Lower lobe of right lung (tissue), 2 donors: ENCODE measurements around the gene KDM6A. TPM values are rescaled to one million over a fixed set of nuclear protein-coding genes. Genes with fewer than 3 reads are reported as not detected.

ENCODE experiments used
- ATAC-seq, 2 donors: fragments of 200-7000 bp; cut with Tn5 transposase; one replicate each; pipeline ENCODE4 v1.9.1; 2020 to 2022; ENCODE audit warnings: mild to moderate bottlenecking in 2 of 2, moderate library complexity in 2 of 2
- DNase-seq: peaks from one replicate; pipeline ENCODE4 v3.0.0-alpha.2; 2020
- H3K27ac ChIP-seq: fragments of 200-600 bp; one replicate; pipeline ENCODE4 v1.8.0; 2022
- H3K27me3 ChIP-seq: fragments of 200-600 bp; one replicate; pipeline ENCODE4 v1.8.0; 2022; ENCODE audit warnings: low read depth
- H3K36me3 ChIP-seq: fragments of 200-600 bp; one replicate; pipeline ENCODE4 v1.8.0; 2022; ENCODE audit warnings: mild to moderate bottlenecking
- H3K4me1 ChIP-seq: fragments of 200-600 bp; one replicate; pipeline ENCODE4 v1.8.0; 2022
- H3K4me3 ChIP-seq: fragments of 200-600 bp; one replicate; pipeline ENCODE4 v1.8.0; 2022; ENCODE audit warnings: mild to moderate bottlenecking
- H3K9me3 ChIP-seq: fragments of 200-600 bp; one replicate; pipeline ENCODE4 v1.8.0; 2022
- intact Hi-C: fragments of 100-400 bp; cut with DNase I; formaldehyde crosslinking; loops from one replicate; pipeline ENCODE4 v1.11.0; 2022
- total RNA-seq: library from RNA; stranded (reverse); fragmentation: NEBNext Ultra II Directional; extraction: Animal tissue kit (Norgen Biotek cat#: 25700); gene quantifications from one replicate; pipeline ENCODE4 v1.2.1, GENCODE V29; 2021
- TF ChIP-seq, protein P1 (sequence below): fragments of 200-600 bp; IDR thresholded peaks from one replicate; pipeline ENCODE4 v1.8.0; 2022; ENCODE audit warnings: antibody characterized with exemption, mild to moderate bottlenecking
- donor health status: DM: no; HTN: yes; CAD: no; lungs with severe emphysema.

Gene KDM6A
- total RNA-seq, 1 donor from 2014 or later, result 27.0 TPM

DNA sequence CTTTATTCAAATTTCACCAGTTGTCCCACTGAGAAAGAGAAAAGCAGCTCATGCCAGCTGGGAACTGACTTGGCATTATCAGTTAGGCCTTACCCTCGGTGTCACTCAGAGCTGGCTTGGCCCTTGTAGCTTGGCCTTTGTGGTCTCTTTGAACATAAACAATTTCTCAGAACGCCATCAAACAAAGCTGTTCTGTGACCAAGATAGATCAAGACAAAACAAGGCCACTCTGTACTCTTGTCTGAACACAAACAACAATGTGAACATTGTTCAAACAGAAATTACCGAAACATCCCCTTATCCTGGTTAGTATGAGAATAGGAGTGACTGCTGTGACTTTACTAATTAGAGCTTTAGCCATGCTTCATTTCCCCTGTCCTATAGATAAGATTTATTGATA, 270.5 kb downstream of the KDM6A start:
- H3K27ac ChIP-seq, result no peak overlapping the region
- TF ChIP-seq, protein P1, sequence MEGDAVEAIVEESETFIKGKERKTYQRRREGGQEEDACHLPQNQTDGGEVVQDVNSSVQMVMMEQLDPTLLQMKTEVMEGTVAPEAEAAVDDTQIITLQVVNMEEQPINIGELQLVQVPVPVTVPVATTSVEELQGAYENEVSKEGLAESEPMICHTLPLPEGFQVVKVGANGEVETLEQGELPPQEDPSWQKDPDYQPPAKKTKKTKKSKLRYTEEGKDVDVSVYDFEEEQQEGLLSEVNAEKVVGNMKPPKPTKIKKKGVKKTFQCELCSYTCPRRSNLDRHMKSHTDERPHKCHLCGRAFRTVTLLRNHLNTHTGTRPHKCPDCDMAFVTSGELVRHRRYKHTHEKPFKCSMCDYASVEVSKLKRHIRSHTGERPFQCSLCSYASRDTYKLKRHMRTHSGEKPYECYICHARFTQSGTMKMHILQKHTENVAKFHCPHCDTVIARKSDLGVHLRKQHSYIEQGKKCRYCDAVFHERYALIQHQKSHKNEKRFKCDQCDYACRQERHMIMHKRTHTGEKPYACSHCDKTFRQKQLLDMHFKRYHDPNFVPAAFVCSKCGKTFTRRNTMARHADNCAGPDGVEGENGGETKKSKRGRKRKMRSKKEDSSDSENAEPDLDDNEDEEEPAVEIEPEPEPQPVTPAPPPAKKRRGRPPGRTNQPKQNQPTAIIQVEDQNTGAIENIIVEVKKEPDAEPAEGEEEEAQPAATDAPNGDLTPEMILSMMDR, result no peak
- H3K36me3 ChIP-seq, result no peaks in the 10 kb centered on the region
- intact Hi-C loops, result no loop called here
- no peak for ATAC-seq
- H3K4me3 ChIP-seq, result no peak overlapping the region
- no peaks in the 10 kb centered on the region for H3K27me3 ChIP-seq
- H3K4me1 ChIP-seq, result no peaks in the 10 kb centered on the region
- H3K9me3 ChIP-seq, result no peaks in the 10 kb centered on the region
- no peak for DNase-seq

DNA sequence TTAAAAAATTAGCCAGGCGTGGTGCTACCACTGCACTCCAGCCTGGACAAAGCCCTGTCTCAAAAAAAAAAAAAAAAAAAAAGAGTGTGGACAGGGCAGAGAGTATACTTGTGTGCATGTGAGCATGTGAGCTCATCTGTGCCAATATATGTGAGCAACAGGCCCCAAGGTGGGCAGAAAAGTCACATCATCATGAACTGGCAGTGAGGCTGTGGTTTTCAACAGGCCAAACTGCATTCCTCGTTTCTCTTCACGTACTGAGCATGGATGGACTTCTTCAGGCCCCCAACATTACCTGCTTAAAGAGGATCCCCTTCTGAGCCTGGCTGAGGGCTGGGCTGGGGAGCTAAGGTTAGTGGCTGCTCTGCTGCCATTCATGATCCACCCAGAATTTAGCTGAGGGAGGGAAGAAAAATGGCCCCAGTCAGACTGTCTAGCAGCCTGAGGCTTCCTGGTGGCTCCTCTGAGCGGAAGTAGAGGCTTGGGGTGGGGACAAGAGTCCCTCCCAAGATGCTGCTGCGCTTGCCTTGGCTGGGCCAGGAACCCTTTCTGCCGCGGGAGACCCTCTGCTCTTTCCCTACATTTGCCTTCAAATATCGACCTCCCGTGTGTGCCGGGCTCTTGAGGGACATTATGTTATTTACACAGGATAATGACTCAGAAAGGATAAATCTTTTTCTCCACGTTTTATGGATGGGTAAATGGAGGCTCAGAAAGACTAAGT, 272.7 kb downstream of the KDM6A start:
- H3K9me3 ChIP-seq, result no peaks in the 10 kb centered on the region
- H3K4me3 ChIP-seq, result no peak overlapping the region
- intact Hi-C loops, result no loop called here
- H3K36me3 ChIP-seq, result no peaks in the 10 kb centered on the region
- no peak for DNase-seq
- H3K4me1 ChIP-seq, result no peaks in the 10 kb centered on the region
- H3K27me3 ChIP-seq, result no peaks in the 10 kb centered on the region
- TF ChIP-seq, protein P1, result no peak
- H3K27ac ChIP-seq, result no peak overlapping the region
- no peak for ATAC-seq

DNA sequence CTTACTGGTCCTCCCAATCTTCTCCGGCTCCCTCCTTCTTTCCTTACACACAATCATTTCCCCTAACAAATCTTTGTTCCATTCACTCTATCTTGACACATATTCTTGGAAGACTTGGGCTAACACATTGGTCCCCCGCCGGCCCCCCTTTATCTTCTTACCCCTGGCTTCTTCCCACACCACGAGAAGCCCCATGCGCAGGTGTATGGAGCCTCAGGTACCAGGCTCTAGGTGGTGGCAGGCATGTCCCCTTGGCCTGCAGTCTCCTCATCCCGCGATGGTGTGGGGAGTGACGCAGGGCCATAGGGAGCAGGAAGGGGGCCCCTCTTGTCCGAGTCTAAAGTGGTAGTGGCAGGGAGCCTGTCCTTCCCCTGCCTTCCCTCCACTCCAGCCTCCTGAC, 277.8 kb downstream of the KDM6A start:
- ATAC-seq (no peak), DNase-seq (no peak)
- Histone ChIP-seq H3K27ac (no peak overlapping the region), H3K4me3 (no peak overlapping the region), H3K9me3 (no peaks in the 10 kb centered on the region), H3K4me1 (no peaks in the 10 kb centered on the region), H3K36me3 (no peaks in the 10 kb centered on the region), H3K27me3 (no peaks in the 10 kb centered on the region)
- intact Hi-C loops, result no loop called here
- TF ChIP-seq, protein P1, result no peak

DNA sequence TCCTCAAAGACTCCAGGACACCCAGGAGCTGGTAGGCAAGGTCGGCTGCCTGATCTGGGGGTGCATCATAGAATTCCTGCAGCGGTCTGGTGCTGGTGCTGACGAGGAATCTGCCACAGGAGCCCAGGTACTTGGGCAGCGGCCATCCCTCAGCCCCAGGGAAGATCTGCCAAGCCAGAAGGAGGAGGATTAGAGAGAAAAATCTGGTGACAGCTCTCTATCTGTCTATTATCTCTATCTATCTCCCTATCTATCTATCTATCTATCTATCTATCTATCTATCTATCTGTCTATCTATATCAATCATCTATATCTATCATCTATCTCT, 281.0 kb downstream of the KDM6A start:
- TF ChIP-seq, protein P1, result no peak
- Histone ChIP-seq H3K27ac (no peak overlapping the region), H3K9me3 (no peaks in the 10 kb centered on the region), H3K4me1 (no peaks in the 10 kb centered on the region), H3K4me3 (no peak overlapping the region), H3K27me3 (no peaks in the 10 kb centered on the region), H3K36me3 (no peaks in the 10 kb centered on the region)
- intact Hi-C loops, result no loop called here
- no peak for ATAC-seq
- DNase-seq, result no peak

DNA sequence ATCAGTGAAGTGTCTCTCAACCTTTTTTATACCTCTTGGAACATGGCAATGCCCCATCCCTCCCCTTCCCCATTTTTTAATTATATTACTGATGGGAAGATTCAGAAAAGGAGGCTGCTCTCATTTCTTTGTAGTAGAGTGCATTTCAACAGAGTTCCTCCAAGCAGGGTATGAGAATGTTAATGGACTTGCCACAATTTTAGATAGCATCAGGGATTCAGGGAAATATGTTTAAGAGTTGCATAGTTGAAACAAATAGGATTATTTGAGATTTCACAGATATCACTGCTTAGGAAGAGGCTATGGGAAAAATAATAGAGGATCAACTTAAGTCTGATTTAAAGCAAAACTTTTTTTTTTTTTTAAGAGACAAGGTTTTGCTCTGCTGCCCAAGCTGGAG, 281.5 kb downstream of the KDM6A start:
- H3K4me1 ChIP-seq, result no peaks in the 10 kb centered on the region
- ATAC-seq (no peak), DNase-seq (no peak)
- H3K4me3 ChIP-seq, result no peak overlapping the region
- TF ChIP-seq, protein P1, result no peak
- H3K9me3 ChIP-seq, result no peaks in the 10 kb centered on the region
- no peaks in the 10 kb centered on the region for H3K27me3 ChIP-seq
- H3K27ac ChIP-seq, result no peak overlapping the region
- no peaks in the 10 kb centered on the region for H3K36me3 ChIP-seq
- intact Hi-C loops, result no loop called here
